Measurements from ENCODE around the gene SLC6A4.

GRCh38 chr17:30217746-30218245 is 17.7 kb downstream of the SLC6A4 start:
- TF ChIP-seq, protein P1, sequence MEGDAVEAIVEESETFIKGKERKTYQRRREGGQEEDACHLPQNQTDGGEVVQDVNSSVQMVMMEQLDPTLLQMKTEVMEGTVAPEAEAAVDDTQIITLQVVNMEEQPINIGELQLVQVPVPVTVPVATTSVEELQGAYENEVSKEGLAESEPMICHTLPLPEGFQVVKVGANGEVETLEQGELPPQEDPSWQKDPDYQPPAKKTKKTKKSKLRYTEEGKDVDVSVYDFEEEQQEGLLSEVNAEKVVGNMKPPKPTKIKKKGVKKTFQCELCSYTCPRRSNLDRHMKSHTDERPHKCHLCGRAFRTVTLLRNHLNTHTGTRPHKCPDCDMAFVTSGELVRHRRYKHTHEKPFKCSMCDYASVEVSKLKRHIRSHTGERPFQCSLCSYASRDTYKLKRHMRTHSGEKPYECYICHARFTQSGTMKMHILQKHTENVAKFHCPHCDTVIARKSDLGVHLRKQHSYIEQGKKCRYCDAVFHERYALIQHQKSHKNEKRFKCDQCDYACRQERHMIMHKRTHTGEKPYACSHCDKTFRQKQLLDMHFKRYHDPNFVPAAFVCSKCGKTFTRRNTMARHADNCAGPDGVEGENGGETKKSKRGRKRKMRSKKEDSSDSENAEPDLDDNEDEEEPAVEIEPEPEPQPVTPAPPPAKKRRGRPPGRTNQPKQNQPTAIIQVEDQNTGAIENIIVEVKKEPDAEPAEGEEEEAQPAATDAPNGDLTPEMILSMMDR (IDR thresholded peaks at IDR 0.05; ENCODE audit: extremely low read depth in 1 of 2, insufficient read depth in 1 of 2, low read depth in 1 of 2, low read length in 2 of 2) = no peak
- TF ChIP-seq POLR2A (IDR thresholded peaks at IDR 0.05; ENCODE audit: low read depth, low read length) (no peak), MAX (IDR thresholded peaks at IDR 0.05; ENCODE audit: insufficient read depth, insufficient read length) (no peak), EZH2 (IDR thresholded peaks at IDR 0.05; ENCODE audit: borderline replicate concordance, low read depth, low read length, severe bottlenecking) (no peak), POLR2AphosphoS5 (IDR thresholded peaks at IDR 0.05; ENCODE audit: insufficient read depth, low read depth, low read length) (no peak), JUN (IDR thresholded peaks at IDR 0.05; ENCODE audit: borderline replicate concordance, insufficient read depth, insufficient read length, low read depth) (no peak), MYC (IDR thresholded peaks at IDR 0.05; ENCODE audit: low read depth, low read length) (no peak), GATA2 (IDR thresholded peaks at IDR 0.05; ENCODE audit: insufficient read depth, insufficient read length, low read depth, low read length) (no peak), FOS (IDR thresholded peaks at IDR 0.05; ENCODE audit: borderline replicate concordance, insufficient read depth, low read length) (no peak)
